Measurements from ENCODE around the gene ABCA7.

GRCh38 chr19:1018932-1019615 is 20.8 kb upstream of the ABCA7 start:
- TF ChIP-seq EZH2 (IDR thresholded peaks at IDR 0.05; ENCODE audit: insufficient read depth, poor library complexity, severe bottlenecking), result no peak
- no peak for TF ChIP-seq EZH2phosphoT487 (IDR thresholded peaks at IDR 0.05; ENCODE audit: insufficient read depth, low read depth)
